ENCODE data around the gene PGC. TPM values are rescaled to one million over a fixed set of nuclear protein-coding genes. Genes with fewer than 3 reads are reported as not detected.

The PGC gene
- total and polyA plus RNA-seq, 9 of the 15 experiments (the other 6 are each of a cell fraction or from before 2014, with no cell fraction given) = 0.17 to 0.40 TPM; not detected in 7

GRCh38 chr6:41789390-41789724 is 42.2 kb upstream of the PGC start:
- Histone ChIP-seq H3K9ac (ENCODE audit: insufficient read depth in 1 of 2, low read depth in 2 of 2, low read length in 2 of 2) (peak overlapping the region; percentile 67 to 88; a peak in 3 of 4 replicates), H3K27ac (ENCODE audit: extremely low read depth, low read depth, low read length) (peak overlapping the region; percentile 46), H3K9me3 (replicated peaks; ENCODE audit: control insufficient read depth, insufficient read depth, low read depth, low read length) (no peaks in the 10 kb centered on the region), H3K79me2 (ENCODE audit: control insufficient read depth, insufficient read depth, low read length) (peaks cover 48% of the 10 kb centered on the region), H3K4me3 (peak overlapping the region; percentile 87), H3K4me2 (ENCODE audit: insufficient read depth, low read length) (peak overlapping the region; percentile 84), H3K4me1 (replicated peaks in 1 of 2; ENCODE audit: control insufficient read depth in 2 of 2, insufficient read depth in 2 of 2, low read length in 2 of 2) (peaks cover 30% of the 10 kb centered on the region in 2 experiments), H4K20me1 (replicated peaks; ENCODE audit: control insufficient read depth, insufficient read depth, low read length) (peaks cover 5% of the 10 kb centered on the region; the same call in 1 of the 2 replicates), H3K27me3 (ENCODE audit: control insufficient read depth in 2 of 2, insufficient read depth in 2 of 2, low read length in 2 of 2) (no peaks in the 10 kb centered on the region), H2AFZ (ENCODE audit: low read depth, low read length) (no peak overlapping the region), H3K9me1 (ENCODE audit: control insufficient read depth, insufficient read depth, low read length) (no peaks in the 10 kb centered on the region), H3K36me3 (ENCODE audit: control insufficient read depth, insufficient read depth, low read length) (peaks cover 46% of the 10 kb centered on the region)
- TF ChIP-seq NCOR1 (IDR thresholded peaks at IDR 0.05) (peak; percentile 27; the same call in 1 of the 2 replicates), HDGF (IDR thresholded peaks at IDR 0.05) (no peak), CBFA2T2 (conservative IDR thresholded peaks at IDR 0.05) (peak; percentile 68), PTBP1 (IDR thresholded peaks at IDR 0.05; ENCODE audit: low read depth, low read length) (no peak), CBFA2T3 (IDR thresholded peaks at IDR 0.05) (peak; percentile 83), TEAD4 (IDR thresholded peaks at IDR 0.05; ENCODE audit: low read length) (peak; percentile 75), TEAD4 (CRISPR knock-in tag; IDR thresholded peaks at IDR 0.05; ENCODE audit: borderline replicate concordance) (no peak), ZNF778 (CRISPR knock-in tag; IDR thresholded peaks at IDR 0.05) (no peak), TAL1 (IDR thresholded peaks at IDR 0.05) (peak; percentile 66), KDM1A (IDR thresholded peaks at IDR 0.05) (peak; percentile 58 to 63; a peak in 3 of 4 replicates), ARID4B (CRISPR knock-in tag; IDR thresholded peaks at IDR 0.05) (0 out of 2 replicates have a peak, but pooled peaks have one; percentile 4), ILF3 (IDR thresholded peaks at IDR 0.05; ENCODE audit: borderline replicate concordance) (no peak), TCF3 (CRISPR knock-in tag; IDR thresholded peaks at IDR 0.05) (peak; percentile 58), POLR2AphosphoS5 (IDR thresholded peaks at IDR 0.05; ENCODE audit: control insufficient read depth, insufficient read depth, low read depth, low read length) (peak; percentile 21; the same call in 1 of the 2 replicates), ZNF224 (CRISPR knock-in tag; IDR thresholded peaks at IDR 0.05) (no peak), ARID1B (IDR thresholded peaks at IDR 0.05) (peak; percentile 50; the same call in 1 of the 2 replicates), HDAC2 (IDR thresholded peaks at IDR 0.05) (0 out of 2 replicates have a peak, but pooled peaks have one; percentile 33), IRF2 (CRISPR knock-in tag; IDR thresholded peaks at IDR 0.05) (no peak)
- in situ Hi-C loops (cut with MboI) (loop anchor here (5.0 to 10.0 kb wide), 3 partner anchors 118 to 435 kb away; no protein-coding TSS in a partner anchor), intact Hi-C loops (cut with micrococcal nuclease) (loop anchor here (5.0 kb wide), 1 partner anchor 58 kb away; no protein-coding TSS in a partner anchor)
- 23% methylated on average over 3 of the region's 3 CpGs for WGBS (ENCODE audit: insufficient coverage, low coverage, missing lambda C conversion rate)
- ChIA-PET CTCF (ENCODE audit: low intra/inter-chr PET ratio) (no interaction called here), POLR2A (interaction anchor here (0.6 to 7.1 kb wide), 4 partner anchors 11 to 259 kb away, joined by 3 to 37 read pairs (median 3); no protein-coding TSS in a partner anchor)
- DNase-seq (ENCODE audit: extremely low read depth in 1 of 4, low spot score in 3 of 4) = peak in 1 of 4 experiments; percentile 36
- no peak for ATAC-seq
- BruUV-seq (replicated peaks) = TSS peak; percentile 58
- peak; percentile 54 for FAIRE-seq
